Sigmoid colon (tissue), 7 donors: ENCODE results near the gene PLAGL2. TPM values are rescaled to one million over a fixed set of nuclear protein-coding genes. Genes with fewer than 3 reads are reported as not detected.
A peak's percentile ranks its signal among the peaks of the same experiment; 100 is the strongest.

Experiments
- DNase-seq: peaks from one replicate; pipeline ENCODE4 v3.0.0-alpha.2; 2019
- H3K27ac ChIP-seq, 4 donors: fragments of 200-600 bp; sonication (generic); one replicate each; pipeline ENCODE4 v1.5.1; 2016 to 2019; ENCODE audit warnings: mild to moderate bottlenecking in 1 of 4
- H3K27me3 ChIP-seq, 3 donors: fragments of 200-600 bp; sonication (generic); one replicate each; pipeline ENCODE4 v1.5.1; 2019; ENCODE audit warnings: mild to moderate bottlenecking in 1 of 3
- H3K36me3 ChIP-seq, 4 donors: fragments of 200-600 bp; sonication (generic); one replicate each; pipeline ENCODE4 v1.5.1; 2016 to 2019
- H3K4me1 ChIP-seq, 4 donors: fragments of 200-600 bp; sonication (generic); one replicate each; pipeline ENCODE4 v1.5.1; 2017 to 2019
- H3K4me3 ChIP-seq, 4 donors: fragments of 200-600 bp; sonication (generic); one replicate each; pipeline ENCODE4 v1.5.1; 2017 to 2019; ENCODE audit warnings: mild to moderate bottlenecking in 2 of 4, moderate library complexity in 1 of 4
- H3K9me3 ChIP-seq, 4 donors: fragments of 200-600 bp in 3 of 4; sonication (generic) in 3 of 4; one replicate each; pipeline versions ENCODE4 v1.5.1 to v1.6.1; 2013 to 2019
- EP300 ChIP-seq, 4 donors: sonication (generic); formaldehyde crosslinking; IDR thresholded peaks; one replicate each; pipeline ENCODE4 v1.6.1; 2017; ENCODE audit warnings: antibody characterized with exemption in 4 of 4
- POLR2A ChIP-seq, 2 donors: fragments of 450-650 bp; IDR thresholded peaks; one replicate each; pipeline ENCODE4 v1.6.1; 2016; ENCODE audit warnings: antibody characterized with exemption in 2 of 2, mild to moderate bottlenecking in 2 of 2, moderate library complexity in 2 of 2
- POLR2AphosphoS5 ChIP-seq, 4 donors: sonication (generic); formaldehyde crosslinking; IDR thresholded peaks; one replicate each; pipeline ENCODE4 v1.6.1; 2017; ENCODE audit warnings: antibody characterized with exemption in 4 of 4
- WGBS, 2 donors: extraction: QIAGEN DNeasy Blood & Tissue Kit; methylation state at CpG; one replicate each; pipeline ENCODE4 v1.1.7; 2013; 5-methylcytosine and 5-hydroxymethylcytosine counted together
- intact Hi-C: fragments of 100-400 bp; cut with DNase I; formaldehyde crosslinking; loops from one replicate; pipeline ENCODE4 v1.15.1; 2023
- polyA plus RNA-seq, 3 donors: library from polyadenylated mRNA; stranded (reverse); fragments of 200-250 nt; gene quantifications; one replicate each; pipeline ENCODE4 v1.2.3, GENCODE V29; 2013
- total RNA-seq, 4 donors: library from RNA; depleted of rRNA; stranded (reverse); fragments of >200 nt; gene quantifications; one replicate each; pipeline ENCODE4 v1.1.0, GENCODE V29; 2016
- TF ChIP-seq, protein P1 (sequence below), 4 experiments: fragments of 450-650 bp in 3 of 4; fragments of 200-600 bp in 1 of 4; IDR thresholded peaks; one replicate each; pipeline ENCODE4 v1.5.1; 2016 to 2019; ENCODE audit warnings: antibody characterized with exemption in 4 of 4, mild to moderate bottlenecking in 3 of 4, moderate library complexity in 2 of 4
- donor health status: healthy with polysubstance abuse.
- donor health status: Bipolar disorder and iron deficiency.
- donor health status: healthy.

Gene PLAGL2
- total and polyA plus RNA-seq, 7 donors, result 3.0 to 12.5 (median 5.0) TPM

DNA sequence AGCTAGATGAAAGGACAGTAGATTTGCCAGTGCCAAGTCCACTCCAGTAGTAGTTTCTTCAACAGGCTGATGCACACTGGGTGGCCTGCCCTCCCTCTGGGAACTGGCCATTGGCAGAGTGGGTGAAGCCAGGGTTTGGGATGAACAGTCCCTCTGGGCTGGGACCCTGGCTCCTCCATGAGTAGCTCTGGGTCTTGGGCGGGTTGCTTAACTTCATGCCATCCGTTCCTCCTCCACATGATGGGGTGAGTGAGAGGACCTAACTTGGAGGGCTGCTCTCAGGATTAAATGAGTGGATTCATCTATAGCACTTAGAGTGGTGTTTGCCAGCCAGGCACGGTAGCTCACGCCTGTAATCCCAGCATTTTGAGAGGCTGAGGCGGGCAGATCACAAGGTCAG lies 47.2 kb downstream of the PLAGL2 start:
- whole genome bisulfite sequencing, 2 donors, result 95% methylated on average over 5 of the region's 5 CpGs
- H3K36me3 ChIP-seq, result peaks cover 5 to 86% (median 54%) of the 10 kb centered on the region in 4 donors

DNA sequence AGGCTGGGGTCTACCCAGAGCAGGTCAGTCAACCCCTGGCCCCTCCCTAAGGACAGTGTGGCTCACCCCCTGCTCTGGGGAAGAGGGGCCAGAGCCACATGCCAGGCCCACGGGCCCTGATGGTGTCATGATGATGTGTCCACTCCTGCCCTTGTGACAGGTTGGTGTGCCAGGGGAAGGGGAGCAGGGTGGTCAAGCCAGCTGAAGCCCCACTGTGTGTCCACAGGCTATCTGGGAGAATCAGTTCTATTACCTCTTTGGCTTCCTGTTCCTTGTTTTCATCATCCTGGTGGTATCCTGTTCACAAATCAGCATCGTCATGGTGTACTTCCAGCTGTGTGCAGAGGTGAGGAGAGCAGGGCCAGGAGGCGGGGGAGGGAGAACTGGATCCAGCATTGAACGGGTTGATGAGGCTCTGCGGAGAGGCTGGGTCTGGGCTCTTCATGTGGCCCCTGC lies 47.7 kb downstream of the PLAGL2 start:
- intact Hi-C loops, result no loop called here
- no peaks in the 10 kb centered on the region for H3K27me3 ChIP-seq
- no peak overlapping the region for H3K4me3 ChIP-seq
- peaks cover 0 to 8% (median 6%) of the 10 kb centered on the region in 4 donors for H3K4me1 ChIP-seq
- H3K27ac ChIP-seq, result no peak overlapping the region
- H3K9me3 ChIP-seq, result no peaks in the 10 kb centered on the region
- H3K36me3 ChIP-seq, result peaks cover 5 to 86% (median 49%) of the 10 kb centered on the region in 4 donors
- TF ChIP-seq, protein P1, sequence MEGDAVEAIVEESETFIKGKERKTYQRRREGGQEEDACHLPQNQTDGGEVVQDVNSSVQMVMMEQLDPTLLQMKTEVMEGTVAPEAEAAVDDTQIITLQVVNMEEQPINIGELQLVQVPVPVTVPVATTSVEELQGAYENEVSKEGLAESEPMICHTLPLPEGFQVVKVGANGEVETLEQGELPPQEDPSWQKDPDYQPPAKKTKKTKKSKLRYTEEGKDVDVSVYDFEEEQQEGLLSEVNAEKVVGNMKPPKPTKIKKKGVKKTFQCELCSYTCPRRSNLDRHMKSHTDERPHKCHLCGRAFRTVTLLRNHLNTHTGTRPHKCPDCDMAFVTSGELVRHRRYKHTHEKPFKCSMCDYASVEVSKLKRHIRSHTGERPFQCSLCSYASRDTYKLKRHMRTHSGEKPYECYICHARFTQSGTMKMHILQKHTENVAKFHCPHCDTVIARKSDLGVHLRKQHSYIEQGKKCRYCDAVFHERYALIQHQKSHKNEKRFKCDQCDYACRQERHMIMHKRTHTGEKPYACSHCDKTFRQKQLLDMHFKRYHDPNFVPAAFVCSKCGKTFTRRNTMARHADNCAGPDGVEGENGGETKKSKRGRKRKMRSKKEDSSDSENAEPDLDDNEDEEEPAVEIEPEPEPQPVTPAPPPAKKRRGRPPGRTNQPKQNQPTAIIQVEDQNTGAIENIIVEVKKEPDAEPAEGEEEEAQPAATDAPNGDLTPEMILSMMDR (IDR thresholded peaks at IDR 0.05), result no peak
- DNase-seq, result peak; percentile 52
- WGBS, 2 donors, result 74 to 92% methylated on average over 5 of the region's 5 CpGs

More for the DNA sequence above, 47.2 kb downstream of the PLAGL2 start:
- intact Hi-C loops, result no loop called here
- peaks cover 0 to 7% (median 1%) of the 10 kb centered on the region in 4 donors for H3K4me1 ChIP-seq
- H3K9me3 ChIP-seq, result no peaks in the 10 kb centered on the region
- H3K27me3 ChIP-seq, result no peaks in the 10 kb centered on the region
- H3K27ac ChIP-seq, result no peak overlapping the region
- H3K4me3 ChIP-seq, result no peak overlapping the region
- TF ChIP-seq EP300 (IDR thresholded peaks at IDR 0.05) (no peak), POLR2AphosphoS5 (IDR thresholded peaks at IDR 0.05) (no peak), POLR2A (IDR thresholded peaks at IDR 0.05) (no peak)
- TF ChIP-seq, protein P1 (IDR thresholded peaks at IDR 0.05), result no peak
- DNase-seq, result peak; percentile 26

DNA sequence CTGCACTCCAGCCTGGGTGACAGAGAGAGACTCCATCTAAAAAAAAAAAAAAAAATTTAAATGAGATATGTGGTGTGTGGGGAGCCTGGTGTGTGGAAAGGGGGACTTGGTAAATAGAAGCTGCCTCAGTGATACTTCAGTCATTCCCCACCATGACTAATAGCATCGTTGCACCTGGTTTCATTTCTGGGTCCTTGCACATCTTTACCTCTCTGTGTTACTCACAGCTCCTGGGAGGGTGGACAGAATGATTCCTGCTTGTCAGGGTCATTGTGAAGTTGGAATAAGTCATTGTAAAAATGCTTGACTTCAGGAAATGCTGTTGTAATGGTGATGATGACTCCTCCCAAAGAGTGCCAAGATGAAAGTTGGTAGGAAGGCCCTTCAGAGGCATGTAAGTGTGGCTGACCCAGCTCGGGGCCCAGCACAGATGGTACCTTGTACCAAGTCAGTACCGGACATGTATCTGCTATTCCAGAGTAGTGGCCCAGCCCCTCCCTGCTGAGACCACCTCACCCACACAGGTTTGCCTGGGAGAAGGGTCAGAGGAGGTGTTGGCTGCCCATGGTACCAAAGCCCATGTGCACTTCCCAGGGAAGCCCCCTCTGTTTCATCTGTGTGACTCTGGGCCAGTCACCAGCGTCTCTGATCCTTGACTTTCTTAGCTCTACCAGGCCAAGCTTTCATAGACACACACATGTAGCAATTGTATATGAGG lies 48.4 kb downstream of the PLAGL2 start:
- Histone ChIP-seq H3K27me3 (no peaks in the 10 kb centered on the region), H3K9me3 (no peaks in the 10 kb centered on the region), H3K36me3 (peaks cover 6 to 84% (median 43%) of the 10 kb centered on the region in 4 donors), H3K4me1 (peaks cover 0 to 13% (median 8%) of the 10 kb centered on the region in 4 donors), H3K4me3 (no peak overlapping the region), H3K27ac (no peak overlapping the region)
- intact Hi-C loops, result no loop called here
- TF ChIP-seq POLR2A (IDR thresholded peaks at IDR 0.05) (no peak), POLR2AphosphoS5 (IDR thresholded peaks at IDR 0.05) (no peak), EP300 (IDR thresholded peaks at IDR 0.05) (no peak)
- TF ChIP-seq, protein P1 (IDR thresholded peaks at IDR 0.05), result no peak
- DNase-seq, result peak; percentile 28
- WGBS, 2 donors, result 93 to 97% methylated on average over 4 of the region's 4 CpGs

DNA sequence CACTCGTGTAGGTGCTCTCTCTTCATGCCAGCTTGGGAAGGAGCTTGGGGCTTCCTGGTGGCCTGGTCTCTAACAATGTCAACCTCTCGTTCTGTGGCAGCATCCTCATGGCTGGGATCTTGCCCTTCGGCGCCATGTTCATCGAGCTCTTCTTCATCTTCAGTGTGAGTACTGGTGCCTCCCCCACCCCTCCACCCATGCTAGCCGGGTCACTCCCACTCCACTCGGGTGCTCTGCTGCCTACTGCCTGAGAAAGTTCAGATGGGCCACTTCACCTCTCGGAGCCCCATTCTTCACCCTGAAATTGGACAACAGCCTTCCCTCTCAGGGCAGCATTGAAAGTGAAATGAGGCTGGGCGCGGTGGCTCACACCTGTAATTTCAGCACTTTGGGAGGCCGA lies 49.2 kb downstream of the PLAGL2 start:
- Histone ChIP-seq H3K27me3 (no peaks in the 10 kb centered on the region), H3K9me3 (no peaks in the 10 kb centered on the region), H3K36me3 (peaks cover 12 to 84% (median 46%) of the 10 kb centered on the region in 4 donors), H3K4me3 (no peak overlapping the region), H3K4me1 (peaks cover 0 to 13% (median 8%) of the 10 kb centered on the region in 4 donors), H3K27ac (no peak overlapping the region)
- intact Hi-C loops, result no loop called here
- TF ChIP-seq EP300 (IDR thresholded peaks at IDR 0.05), result no peak
- no peak for TF ChIP-seq POLR2AphosphoS5 (IDR thresholded peaks at IDR 0.05)
- 97 to 98% methylated on average over 11 of the region's 11 CpGs for WGBS, 2 donors
- peak; percentile 30 for DNase-seq

DNA sequence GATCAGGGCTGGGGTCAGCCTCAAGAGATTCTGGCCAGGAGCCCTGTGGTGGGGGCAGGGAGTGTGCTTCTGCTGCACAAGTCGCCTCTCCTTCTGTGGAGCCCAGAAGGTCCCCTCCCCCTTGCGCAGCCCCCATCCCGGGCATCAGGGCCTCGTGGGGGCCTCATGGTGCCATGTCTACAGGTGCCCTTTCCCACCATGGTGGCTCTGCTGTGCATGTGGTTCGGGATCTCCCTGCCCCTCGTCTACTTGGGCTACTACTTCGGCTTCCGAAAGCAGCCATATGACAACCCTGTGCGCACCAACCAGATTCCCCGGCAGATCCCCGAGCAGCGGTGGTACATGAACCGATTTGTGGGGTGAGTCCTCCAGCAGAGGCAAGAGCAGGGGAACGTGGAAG lies 49.9 kb downstream of the PLAGL2 start:
- H3K27me3 ChIP-seq, result no peaks in the 10 kb centered on the region
- H3K9me3 ChIP-seq, result no peaks in the 10 kb centered on the region
- peaks cover 15 to 84% (median 46%) of the 10 kb centered on the region in 4 donors for H3K36me3 ChIP-seq
- H3K4me3 ChIP-seq, result no peak overlapping the region
- 95 to 96% methylated on average over 14 of the region's 14 CpGs for WGBS, 2 donors
- TF ChIP-seq, protein P1 (IDR thresholded peaks at IDR 0.05), result no peak
- TF ChIP-seq POLR2A (IDR thresholded peaks at IDR 0.05) (no peak), EP300 (IDR thresholded peaks at IDR 0.05) (no peak), POLR2AphosphoS5 (IDR thresholded peaks at IDR 0.05) (no peak)
- peak; percentile 57 for DNase-seq
- no peak overlapping the region for H3K27ac ChIP-seq
- intact Hi-C loops, result no loop called here
- peaks cover 0 to 13% (median 8%) of the 10 kb centered on the region in 4 donors for H3K4me1 ChIP-seq
